ENCODE measurements around the gene DIP2C. TPM values are rescaled to one million over a fixed set of nuclear protein-coding genes. Genes with fewer than 3 reads are reported as not detected.

Gene DIP2C
- polyA plus RNA-seq, 3 donors = 0.11 TPM; not detected in 2

DNA sequence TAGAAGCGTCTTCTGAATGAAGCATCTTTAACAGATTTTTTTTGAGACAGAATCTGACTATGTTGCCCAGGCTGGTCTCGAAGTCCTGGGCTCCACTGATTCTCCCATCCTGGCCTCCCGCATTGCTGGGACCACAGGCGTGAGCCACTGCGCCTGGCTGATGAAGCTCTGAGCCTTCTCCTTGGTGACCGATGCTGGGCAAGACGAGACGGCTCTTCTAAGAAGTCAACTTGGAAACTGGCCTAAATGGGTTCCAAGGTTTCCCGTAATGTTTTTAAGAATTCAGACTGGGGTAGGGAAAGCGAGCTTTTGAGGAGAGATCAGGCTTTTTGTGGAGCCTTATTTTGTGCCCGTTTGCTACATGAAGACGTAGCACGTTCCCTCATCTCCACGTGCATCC is 329.7 kb downstream of the DIP2C start:
- 95% methylated on average over 14 of the region's 14 CpGs for WGBS (ENCODE audit: insufficient coverage)
- no peak for DNase-seq
- intact Hi-C loops (cut with micrococcal nuclease) = no loop called here
- Mint-ChIP-seq H3K27ac (no peak overlapping the region), H3K4me3 (no peak overlapping the region), H3K27me3 (ENCODE audit: low read depth in 3 of 3) (peaks cover 0 to 4% (median 4%) of the 10 kb centered on the region in 3 donors), H3K36me3 (no peaks in the 10 kb centered on the region), H3K9me3 (peaks cover 0 to 2% (median 0%) of the 10 kb centered on the region in 7 donors), H3K4me1 (no peaks in the 10 kb centered on the region)
- H3K27ac ChIP-seq (ENCODE audit: low read depth in 1 of 2, low read length in 2 of 2) = no peak overlapping the region
- no peak overlapping the region for H3K4me2 ChIP-seq (replicated peaks; ENCODE audit: extremely low read depth, low read length, poor library complexity, severe bottlenecking)
- H4K20me1 ChIP-seq (ENCODE audit: insufficient read depth, low read length) = no peaks in the 10 kb centered on the region
- no peak overlapping the region for H3K4me3 ChIP-seq (replicated peaks in 1 of 3; ENCODE audit: low read depth in 2 of 3, low read length in 3 of 3)
- no peaks in the 10 kb centered on the region for H3K27me3 ChIP-seq (ENCODE audit: control insufficient read depth in 2 of 2, insufficient read depth in 2 of 2, low read length in 2 of 2)
- H3K9ac ChIP-seq (ENCODE audit: insufficient read depth, low read length, poor library complexity, severe bottlenecking) = no peak overlapping the region
- H3K79me2 ChIP-seq (ENCODE audit: insufficient read depth, low read length) = no peaks in the 10 kb centered on the region
- no peak overlapping the region for H2AFZ ChIP-seq (ENCODE audit: insufficient read depth, low read depth, low read length, poor library complexity, severe bottlenecking)
- H3K9me3 ChIP-seq (replicated peaks in 1 of 2; ENCODE audit: control insufficient read depth in 1 of 2, insufficient read depth in 1 of 2, low read length in 2 of 2) = no peaks in the 10 kb centered on the region
- H3K36me3 ChIP-seq (replicated peaks in 1 of 2; ENCODE audit: control insufficient read depth in 1 of 2, insufficient read depth in 2 of 2, low read length in 2 of 2) = no peaks in the 10 kb centered on the region
- TF ChIP-seq, protein P1, sequence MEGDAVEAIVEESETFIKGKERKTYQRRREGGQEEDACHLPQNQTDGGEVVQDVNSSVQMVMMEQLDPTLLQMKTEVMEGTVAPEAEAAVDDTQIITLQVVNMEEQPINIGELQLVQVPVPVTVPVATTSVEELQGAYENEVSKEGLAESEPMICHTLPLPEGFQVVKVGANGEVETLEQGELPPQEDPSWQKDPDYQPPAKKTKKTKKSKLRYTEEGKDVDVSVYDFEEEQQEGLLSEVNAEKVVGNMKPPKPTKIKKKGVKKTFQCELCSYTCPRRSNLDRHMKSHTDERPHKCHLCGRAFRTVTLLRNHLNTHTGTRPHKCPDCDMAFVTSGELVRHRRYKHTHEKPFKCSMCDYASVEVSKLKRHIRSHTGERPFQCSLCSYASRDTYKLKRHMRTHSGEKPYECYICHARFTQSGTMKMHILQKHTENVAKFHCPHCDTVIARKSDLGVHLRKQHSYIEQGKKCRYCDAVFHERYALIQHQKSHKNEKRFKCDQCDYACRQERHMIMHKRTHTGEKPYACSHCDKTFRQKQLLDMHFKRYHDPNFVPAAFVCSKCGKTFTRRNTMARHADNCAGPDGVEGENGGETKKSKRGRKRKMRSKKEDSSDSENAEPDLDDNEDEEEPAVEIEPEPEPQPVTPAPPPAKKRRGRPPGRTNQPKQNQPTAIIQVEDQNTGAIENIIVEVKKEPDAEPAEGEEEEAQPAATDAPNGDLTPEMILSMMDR (IDR thresholded peaks at IDR 0.05) = no peak
- H3K4me1 ChIP-seq (ENCODE audit: control insufficient read depth in 1 of 2, insufficient read depth in 2 of 2, low read length in 2 of 2) = no peaks in the 10 kb centered on the region

DNA sequence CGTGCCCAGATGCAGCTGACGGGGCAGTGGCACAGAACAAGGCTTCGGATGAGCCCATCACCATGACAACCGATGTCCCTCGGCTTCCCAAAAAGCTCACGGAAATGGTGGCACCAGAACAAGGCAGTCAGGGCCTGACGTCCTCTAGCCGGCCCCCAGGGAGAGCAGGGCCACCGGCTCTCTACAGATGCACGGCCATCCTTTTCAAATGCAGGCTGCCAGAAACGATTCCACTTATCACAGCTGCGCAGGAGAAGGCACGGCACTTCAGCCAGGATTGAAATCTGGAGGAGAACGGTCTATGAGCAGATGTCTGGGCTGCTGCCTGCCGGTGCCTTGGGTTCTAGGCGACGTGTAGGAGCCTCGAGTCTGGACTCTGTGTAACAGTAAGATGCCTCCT is 330.4 kb downstream of the DIP2C start:
- Histone ChIP-seq H3K27me3 (ENCODE audit: control insufficient read depth in 2 of 2, insufficient read depth in 2 of 2, low read length in 2 of 2) (no peaks in the 10 kb centered on the region), H3K9me3 (replicated peaks in 1 of 2; ENCODE audit: control insufficient read depth in 1 of 2, insufficient read depth in 1 of 2, low read length in 2 of 2) (no peaks in the 10 kb centered on the region), H3K79me2 (ENCODE audit: insufficient read depth, low read length) (no peaks in the 10 kb centered on the region), H3K4me1 (ENCODE audit: control insufficient read depth in 1 of 2, insufficient read depth in 2 of 2, low read length in 2 of 2) (no peaks in the 10 kb centered on the region), H3K4me3 (replicated peaks in 1 of 3; ENCODE audit: low read depth in 2 of 3, low read length in 3 of 3) (no peak overlapping the region), H3K36me3 (replicated peaks in 1 of 2; ENCODE audit: control insufficient read depth in 1 of 2, insufficient read depth in 2 of 2, low read length in 2 of 2) (no peaks in the 10 kb centered on the region), H3K27ac (ENCODE audit: low read depth in 1 of 2, low read length in 2 of 2) (no peak overlapping the region), H3K4me2 (replicated peaks; ENCODE audit: extremely low read depth, low read length, poor library complexity, severe bottlenecking) (no peak overlapping the region), H4K20me1 (ENCODE audit: insufficient read depth, low read length) (no peaks in the 10 kb centered on the region), H2AFZ (ENCODE audit: insufficient read depth, low read depth, low read length, poor library complexity, severe bottlenecking) (no peak overlapping the region), H3K9ac (ENCODE audit: insufficient read depth, low read length, poor library complexity, severe bottlenecking) (no peak overlapping the region)
- TF ChIP-seq, protein P1 (IDR thresholded peaks at IDR 0.05) = no peak
- DNase-seq = no peak
- Mint-ChIP-seq H3K9me3 (peaks cover 0 to 2% (median 0%) of the 10 kb centered on the region in 7 donors), H3K36me3 (no peaks in the 10 kb centered on the region), H3K4me3 (no peak overlapping the region), H3K4me1 (no peaks in the 10 kb centered on the region), H3K27me3 (ENCODE audit: low read depth in 3 of 3) (peaks cover 0 to 6% (median 4%) of the 10 kb centered on the region in 3 donors), H3K27ac (peak overlapping the region in 1 of 7 donors; percentile 20)
- WGBS (ENCODE audit: insufficient coverage) = 97% methylated on average over 18 of the region's 18 CpGs
- intact Hi-C loops (cut with micrococcal nuclease) = no loop called here

Measured in CD14-positive monocyte (primary cell).